Measurements from ENCODE around the gene CD14.

DNA sequence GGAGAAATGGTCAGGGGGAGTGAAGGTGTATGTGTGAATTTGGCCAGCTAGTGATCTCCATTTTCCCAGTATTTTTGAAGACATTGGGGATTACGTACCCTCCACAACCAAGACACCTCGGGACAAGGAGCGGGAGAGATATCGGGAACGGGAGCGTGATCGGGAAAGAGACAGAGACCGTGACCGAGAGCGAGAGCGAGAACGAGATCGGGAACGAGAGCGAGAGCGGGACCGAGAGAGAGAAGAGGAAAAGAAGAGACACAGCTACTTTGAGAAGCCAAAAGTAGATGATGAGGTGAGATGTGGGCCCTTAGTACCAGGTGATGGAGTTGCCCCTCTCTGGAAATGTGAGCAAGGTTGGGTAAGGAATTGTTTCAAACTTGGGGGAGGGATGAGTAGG, 25.9 kb upstream of the CD14 start:
- TF ChIP-seq, protein P1, sequence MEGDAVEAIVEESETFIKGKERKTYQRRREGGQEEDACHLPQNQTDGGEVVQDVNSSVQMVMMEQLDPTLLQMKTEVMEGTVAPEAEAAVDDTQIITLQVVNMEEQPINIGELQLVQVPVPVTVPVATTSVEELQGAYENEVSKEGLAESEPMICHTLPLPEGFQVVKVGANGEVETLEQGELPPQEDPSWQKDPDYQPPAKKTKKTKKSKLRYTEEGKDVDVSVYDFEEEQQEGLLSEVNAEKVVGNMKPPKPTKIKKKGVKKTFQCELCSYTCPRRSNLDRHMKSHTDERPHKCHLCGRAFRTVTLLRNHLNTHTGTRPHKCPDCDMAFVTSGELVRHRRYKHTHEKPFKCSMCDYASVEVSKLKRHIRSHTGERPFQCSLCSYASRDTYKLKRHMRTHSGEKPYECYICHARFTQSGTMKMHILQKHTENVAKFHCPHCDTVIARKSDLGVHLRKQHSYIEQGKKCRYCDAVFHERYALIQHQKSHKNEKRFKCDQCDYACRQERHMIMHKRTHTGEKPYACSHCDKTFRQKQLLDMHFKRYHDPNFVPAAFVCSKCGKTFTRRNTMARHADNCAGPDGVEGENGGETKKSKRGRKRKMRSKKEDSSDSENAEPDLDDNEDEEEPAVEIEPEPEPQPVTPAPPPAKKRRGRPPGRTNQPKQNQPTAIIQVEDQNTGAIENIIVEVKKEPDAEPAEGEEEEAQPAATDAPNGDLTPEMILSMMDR (IDR thresholded peaks at IDR 0.05), result no peak
- TF ChIP-seq POLR2A (IDR thresholded peaks at IDR 0.05), result no peak
